Effector CD8-positive, alpha-beta T cell (primary cell): Measurements from ENCODE around the gene GSPT1.

Experiments
- DNase-seq: peaks from one replicate; lab custom pipeline; 2025; lab: John Stamatoyannopoulos, UW

The GSPT1 gene

DNA sequence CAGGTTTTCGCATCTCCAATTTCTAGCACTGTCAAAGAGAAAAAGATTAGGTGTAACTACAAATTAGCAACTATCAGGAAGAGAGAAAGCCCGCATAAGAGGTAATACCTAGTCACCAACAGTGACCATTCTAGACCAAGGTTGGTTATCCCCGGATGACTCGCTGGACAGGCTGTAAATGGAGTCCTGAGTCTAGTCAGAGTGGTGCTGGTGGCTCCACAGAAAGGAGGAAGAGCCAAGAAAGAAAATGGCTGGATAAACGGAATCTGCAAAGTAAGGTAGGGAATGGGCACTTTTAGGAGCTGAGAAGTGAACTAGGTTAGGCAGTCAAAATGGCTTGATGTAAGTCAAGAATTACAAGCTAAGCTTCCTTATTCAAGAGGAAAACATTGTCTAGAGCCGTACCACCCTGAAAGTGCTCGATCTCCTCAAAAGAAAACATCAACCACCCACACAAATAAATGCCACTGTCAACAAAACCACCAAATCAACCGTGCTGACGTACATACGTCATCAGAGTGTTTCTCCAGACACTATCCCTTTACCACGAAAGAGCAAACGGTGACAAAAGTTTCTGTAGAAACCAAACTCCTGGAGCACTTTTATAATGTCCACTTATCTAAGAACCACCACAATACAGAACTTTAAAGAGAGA lies 2.2 kb downstream of the GSPT1 start:
- peak; percentile 6 for DNase-seq

GRCh38 chr16:11909653-11910545 lies 5.9 kb downstream of the GSPT1 start:
- no peak for DNase-seq

DNA sequence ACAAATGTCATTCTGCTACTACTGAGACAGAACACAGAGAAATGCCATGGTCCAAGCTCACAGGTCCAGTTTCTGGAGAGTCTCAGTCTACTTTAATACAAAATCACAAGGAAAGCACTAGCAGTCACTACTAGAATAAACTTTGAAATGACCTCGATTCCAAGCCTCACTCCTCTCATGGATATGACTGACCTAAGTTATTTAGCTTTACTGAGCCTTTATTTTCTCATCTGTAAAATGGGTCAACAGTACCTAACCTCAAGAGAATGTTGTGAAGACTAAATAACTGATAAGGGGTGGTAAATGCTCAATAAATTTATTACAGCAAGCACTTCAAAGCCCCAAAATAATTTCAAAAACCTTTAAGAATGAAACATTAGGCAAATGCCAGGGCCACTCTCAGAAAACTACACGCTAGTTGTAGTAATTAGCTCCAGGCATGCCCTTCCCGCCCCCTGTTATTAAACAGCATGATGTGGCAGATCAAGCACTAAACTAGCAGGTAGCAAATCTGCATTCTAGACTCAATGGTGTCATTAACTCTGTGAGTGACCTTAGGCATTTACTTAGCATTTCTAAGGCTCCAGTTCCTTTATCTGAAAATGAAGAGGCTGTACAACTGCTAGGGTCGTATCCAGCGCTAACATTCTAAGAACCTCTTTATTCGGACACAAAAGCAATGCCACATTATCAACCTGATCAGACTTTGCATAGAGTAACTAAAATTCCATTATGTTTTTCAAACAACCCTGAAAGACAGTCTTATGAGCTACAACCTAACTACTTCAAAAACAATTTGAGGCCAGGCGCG lies 8.4 kb downstream of the GSPT1 start:
- DNase-seq: no peak

DNA sequence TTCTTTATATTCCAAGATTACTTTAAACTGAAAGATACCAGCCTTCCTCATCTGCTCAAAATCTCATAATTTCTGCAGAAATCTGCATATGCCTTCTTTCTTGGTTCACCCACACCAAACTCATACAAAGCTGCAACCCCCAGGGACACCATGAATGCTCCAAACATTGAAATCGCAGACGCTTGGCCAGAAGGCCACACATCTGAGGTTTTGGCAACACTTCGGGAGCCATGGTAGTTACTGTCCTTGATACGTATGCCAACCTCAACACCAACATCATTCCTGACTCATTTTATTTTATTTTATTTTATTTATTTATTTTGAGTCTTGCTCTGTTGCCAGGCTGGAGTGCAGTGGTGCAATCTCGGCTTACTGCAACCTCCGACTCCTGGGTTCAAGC lies 11.8 kb downstream of the GSPT1 start:
- no peak for DNase-seq

GRCh38 chr16:11901091-11901490 lies 14.7 kb downstream of the GSPT1 start:
- DNase-seq: no peak

DNA sequence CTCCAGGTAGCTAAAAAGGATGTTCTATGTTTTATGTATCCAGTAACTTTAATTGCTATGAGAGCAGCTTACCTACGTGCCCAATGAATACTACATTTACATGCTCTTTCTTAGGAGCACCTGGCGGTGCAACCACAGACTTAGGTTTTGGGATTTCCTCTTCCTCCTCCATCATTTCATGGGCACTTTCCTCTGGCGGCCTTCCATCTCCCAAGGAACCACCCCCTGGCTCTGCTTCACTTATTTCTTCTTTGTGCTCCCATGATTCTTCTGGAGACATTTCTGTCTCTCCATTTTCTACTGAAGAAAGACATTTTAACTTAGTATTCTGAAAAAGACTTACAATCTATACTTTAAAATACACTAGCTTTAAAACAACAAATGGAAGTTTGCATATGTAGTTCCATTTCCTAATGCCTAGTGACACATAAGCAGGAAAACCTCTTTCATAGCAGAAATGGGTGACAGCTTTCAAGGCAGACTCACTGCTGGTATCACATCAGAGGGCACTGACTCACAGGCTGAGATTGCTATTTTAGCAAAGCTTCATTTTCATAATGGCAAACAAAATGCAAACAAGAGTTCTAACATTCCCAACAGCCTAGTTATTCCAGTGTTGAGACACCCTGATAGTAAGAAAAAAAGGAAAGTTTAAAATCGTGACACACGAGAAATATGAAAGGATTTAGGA lies 19.1 kb downstream of the GSPT1 start:
- DNase-seq: no peak

- DNase-seq: no peak
Measured at GRCh38 chr16:11893571-11893970, 22.2 kb downstream of the GSPT1 start.

- no peak for DNase-seq
Measured at GRCh38 chr16:11892761-11893160, 23.0 kb downstream of the GSPT1 start.

DNA sequence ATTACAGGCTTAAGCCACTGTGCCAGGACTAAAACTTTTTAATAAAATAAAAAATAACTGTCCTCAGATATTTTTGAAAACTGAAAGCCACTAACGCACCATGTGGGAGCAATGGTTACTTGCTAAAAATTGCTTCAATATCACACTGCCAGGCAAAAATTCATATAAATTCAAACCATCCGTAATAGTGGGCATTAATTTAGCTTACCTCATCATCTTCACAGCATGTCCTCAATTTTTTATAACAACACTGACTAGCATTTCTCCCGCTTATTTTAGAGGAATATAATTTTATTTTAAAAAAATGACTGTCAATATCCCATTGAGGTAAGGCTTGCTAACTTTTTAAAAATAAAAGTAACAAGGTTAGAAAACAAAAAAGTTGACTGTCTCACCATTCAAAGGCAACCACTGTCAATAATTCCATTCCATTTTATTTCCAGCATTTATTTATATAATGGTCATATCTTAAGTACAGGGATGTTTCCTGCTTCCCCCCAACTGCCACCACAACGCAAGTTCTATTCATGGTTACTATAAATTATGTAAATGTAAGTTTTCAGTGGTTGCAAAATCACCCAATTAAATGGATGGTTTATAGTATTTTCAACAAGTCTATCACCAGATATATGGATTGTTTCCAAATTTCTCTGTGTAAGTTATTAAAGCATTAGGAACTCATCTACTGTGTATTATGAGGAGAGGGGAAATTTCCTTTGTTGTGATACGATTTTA lies 25.4 kb downstream of the GSPT1 start:
- DNase-seq: no peak

GRCh38 chr16:11886881-11887280 lies 28.9 kb downstream of the GSPT1 start:
- no peak for DNase-seq

DNA sequence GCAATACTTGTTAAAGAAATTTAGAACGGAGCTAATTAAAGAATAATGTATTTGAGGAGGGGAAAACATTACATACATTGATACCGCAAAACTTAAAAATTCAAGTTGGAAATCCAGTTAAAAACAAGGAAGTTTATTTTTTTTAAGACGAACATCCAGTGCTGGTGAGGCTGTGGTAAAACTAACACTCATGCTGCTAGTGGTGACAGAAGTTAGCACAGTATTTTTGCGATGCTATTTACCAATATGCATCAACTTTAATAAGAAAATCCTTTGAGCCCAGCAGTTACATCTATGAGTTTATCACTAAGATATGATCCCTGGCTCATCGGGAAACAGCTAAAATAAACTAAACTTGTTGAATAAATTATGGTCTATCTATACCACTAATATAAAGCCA lies 31.7 kb downstream of the GSPT1 start:
- no peak for DNase-seq

- DNase-seq: no peak
Measured at GRCh38 chr16:11880007-11880406, 35.7 kb downstream of the GSPT1 start.

- DNase-seq: no peak
Measured at GRCh38 chr16:11877374-11877773, 38.4 kb downstream of the GSPT1 start.

GRCh38 chr16:11876306-11876705 lies 39.5 kb downstream of the GSPT1 start:
- DNase-seq: no peak

DNA sequence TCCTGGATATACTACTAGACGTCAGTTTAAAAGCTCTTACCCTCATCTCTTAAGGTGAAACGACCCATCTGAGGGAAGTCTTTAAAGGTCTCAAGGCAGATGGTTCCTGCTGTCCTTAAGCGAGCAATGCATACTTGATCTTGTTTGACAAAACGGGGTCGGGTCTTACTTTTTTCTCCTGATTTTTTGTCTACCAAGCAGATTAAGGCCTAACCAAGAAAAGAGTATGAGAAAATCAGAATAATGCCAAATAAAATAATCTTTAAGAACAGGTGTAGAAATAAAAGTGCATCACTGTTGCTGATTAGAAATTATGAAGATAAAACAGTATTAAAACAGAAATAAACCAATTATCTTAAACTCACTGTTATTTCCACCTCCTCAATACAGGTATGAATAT lies 40.0 kb downstream of the GSPT1 start:
- no peak for DNase-seq

DNA sequence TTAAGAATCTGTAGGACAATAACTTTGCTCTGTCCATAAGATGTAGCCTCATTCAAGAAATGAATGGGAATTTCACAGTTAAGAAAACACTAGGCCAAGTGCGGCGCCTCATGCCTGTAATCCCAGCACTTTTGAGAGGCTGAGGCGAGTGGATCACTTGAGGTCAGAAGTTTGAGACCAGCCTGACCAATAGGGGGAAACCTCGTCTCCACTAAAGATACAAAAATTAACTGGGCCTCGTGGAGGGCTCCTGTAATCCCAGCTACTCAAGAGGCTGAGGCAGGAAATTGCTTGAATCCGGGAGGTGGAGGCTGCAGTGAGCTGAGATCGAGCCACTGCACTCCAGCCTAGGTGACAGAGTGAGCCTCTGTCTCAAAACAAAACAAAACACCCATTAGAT lies 44.6 kb downstream of the GSPT1 start:
- DNase-seq: no peak

DNA sequence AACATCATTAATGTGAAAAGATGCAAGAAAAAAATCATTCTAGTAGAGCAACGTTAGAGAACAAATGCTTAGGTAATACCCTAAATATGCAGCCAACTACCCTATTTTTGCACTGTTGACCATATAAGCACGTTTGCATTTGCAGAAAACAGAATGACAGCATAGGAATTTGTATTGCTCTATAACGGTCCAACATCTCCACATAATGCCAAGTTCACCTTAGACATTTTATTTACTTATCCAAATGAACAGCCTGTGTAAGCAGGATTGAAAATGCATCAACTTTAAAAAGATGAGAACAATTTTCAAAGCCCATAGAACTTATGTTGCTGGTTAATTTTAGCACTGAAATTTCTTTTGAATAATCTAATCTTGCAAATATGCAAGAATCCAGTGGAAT lies 45.4 kb downstream of the GSPT1 start:
- DNase-seq: no peak

GRCh38 chr16:11869353-11870228 lies 46.2 kb downstream of the GSPT1 start:
- DNase-seq: no peak

GRCh38 chr16:11868412-11868980 lies 47.3 kb downstream of the GSPT1 start:
- no peak for DNase-seq

DNA sequence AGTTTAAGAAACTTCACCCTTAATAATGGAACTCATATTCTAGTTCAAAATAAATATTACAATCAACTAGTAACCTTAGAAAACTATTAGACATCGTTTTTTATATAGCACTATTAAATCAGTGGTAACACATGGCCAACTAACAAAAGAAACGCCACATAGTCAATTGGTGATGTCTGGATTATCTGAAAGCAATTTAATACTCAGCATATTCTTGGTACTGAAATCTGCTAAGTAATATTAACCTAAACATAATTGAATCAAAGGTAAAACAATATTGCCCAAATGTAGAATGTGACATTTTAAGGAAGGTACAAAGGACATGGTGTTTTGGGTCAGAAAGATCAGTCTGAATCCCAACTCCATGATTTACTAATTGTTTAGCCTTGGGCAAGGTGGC lies 53.3 kb downstream of the GSPT1 start:
- DNase-seq: no peak
